Measurements from ENCODE around the gene POLD4. TPM values are rescaled to one million over a fixed set of nuclear protein-coding genes. Genes with fewer than 3 reads are reported as not detected.

Gene POLD4
- total and polyA plus RNA-seq, 5 experiments from 2014 or later: 87.7 to 110 (median 102) TPM

DNA sequence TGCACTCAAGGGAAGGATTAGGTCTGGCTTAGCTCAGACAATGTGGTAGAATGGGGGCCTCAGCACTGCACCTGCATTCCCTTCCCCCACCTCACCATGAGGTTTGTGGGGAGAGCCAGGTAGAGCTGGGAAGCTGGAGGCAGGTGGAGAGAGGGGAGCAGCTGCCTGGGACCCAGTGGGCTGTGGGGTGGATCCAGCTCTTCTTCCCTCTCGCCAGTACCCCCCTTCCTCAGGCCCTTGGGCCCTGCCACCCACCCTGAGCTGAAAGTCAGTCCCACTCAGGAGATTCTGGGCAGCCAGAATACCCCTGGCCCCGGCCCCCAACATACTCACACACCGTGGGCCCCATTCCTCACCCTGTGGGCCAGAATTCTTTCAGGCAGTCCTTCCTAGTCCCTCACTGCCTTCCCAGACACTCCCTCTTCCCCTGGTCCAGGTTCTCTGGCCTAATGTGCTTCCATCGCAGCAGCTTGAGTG is 3.1 kb upstream of the POLD4 start:
- Mint-ChIP-seq H3K4me3 (peak overlapping the region in 4 of 10 donors; percentile 12 to 56 (median 33)), H3K27me3 (no peaks in the 10 kb centered on the region)

GRCh38 chr11:67355794-67356386 is 2.5 kb upstream of the POLD4 start:
- DNase-seq: no peak
- H3K9me3 Mint-ChIP-seq: no peaks in the 10 kb centered on the region
- H3K27ac Mint-ChIP-seq: peak overlapping the region in 1 of 10 donors; percentile 79
- H3K4me3 Mint-ChIP-seq: peak overlapping the region in 1 of 10 donors; percentile 28
- H3K27me3 Mint-ChIP-seq: no peaks in the 10 kb centered on the region
- no peak for ATAC-seq
- POLR2A ChIA-PET: interaction anchor here (1.2 to 19.8 kb wide), 6 partner anchors 11 to 112 kb away, joined by 3 to 493 read pairs (median 6); partner anchors contain the start of genes CLCF1, PPP1CA, RAD9A and TBC1D10C
- H3K4me1 Mint-ChIP-seq: peaks cover 11 to 71% (median 39%) of the 10 kb centered on the region in 4 donors
- no peaks in the 10 kb centered on the region for H3K36me3 Mint-ChIP-seq

More for the DNA sequence above, 3.1 kb upstream of the POLD4 start:
- H3K27ac Mint-ChIP-seq: peak overlapping the region in 6 of 10 donors; percentile 58 to 88 (median 80)
- POLR2A ChIA-PET: interaction anchor here (1.0 to 19.8 kb wide), 6 partner anchors 12 to 88 kb away, joined by 3 to 493 read pairs (median 7); partner anchors contain the start of genes ANKRD13D, CLCF1, PPP1CA and RAD9A
- H3K4me1 Mint-ChIP-seq: peaks cover 11 to 67% (median 33%) of the 10 kb centered on the region in 4 donors
- DNase-seq (no peak), ATAC-seq (no peak)
- no peaks in the 10 kb centered on the region for H3K9me3 Mint-ChIP-seq
- no peaks in the 10 kb centered on the region for H3K36me3 Mint-ChIP-seq

GRCh38 chr11:67355023-67355793 is 1.9 kb upstream of the POLD4 start:
- ATAC-seq (no peak), DNase-seq (no peak)
- Mint-ChIP-seq H3K36me3 (no peaks in the 10 kb centered on the region), H3K4me3 (peak overlapping the region in 1 of 10 donors; percentile 24), H3K27me3 (no peaks in the 10 kb centered on the region), H3K27ac (peak overlapping the region in 6 of 10 donors; percentile 50 to 99 (median 99)), H3K9me3 (no peaks in the 10 kb centered on the region), H3K4me1 (peaks cover 11 to 74% (median 42%) of the 10 kb centered on the region in 4 donors)
- POLR2A ChIA-PET: interaction anchor here (1.0 to 19.8 kb wide), 9 partner anchors 11 to 129 kb away, joined by 3 to 493 read pairs (median 32); partner anchors contain the start of genes AIP, CLCF1, PPP1CA and PTPRCAP

DNA sequence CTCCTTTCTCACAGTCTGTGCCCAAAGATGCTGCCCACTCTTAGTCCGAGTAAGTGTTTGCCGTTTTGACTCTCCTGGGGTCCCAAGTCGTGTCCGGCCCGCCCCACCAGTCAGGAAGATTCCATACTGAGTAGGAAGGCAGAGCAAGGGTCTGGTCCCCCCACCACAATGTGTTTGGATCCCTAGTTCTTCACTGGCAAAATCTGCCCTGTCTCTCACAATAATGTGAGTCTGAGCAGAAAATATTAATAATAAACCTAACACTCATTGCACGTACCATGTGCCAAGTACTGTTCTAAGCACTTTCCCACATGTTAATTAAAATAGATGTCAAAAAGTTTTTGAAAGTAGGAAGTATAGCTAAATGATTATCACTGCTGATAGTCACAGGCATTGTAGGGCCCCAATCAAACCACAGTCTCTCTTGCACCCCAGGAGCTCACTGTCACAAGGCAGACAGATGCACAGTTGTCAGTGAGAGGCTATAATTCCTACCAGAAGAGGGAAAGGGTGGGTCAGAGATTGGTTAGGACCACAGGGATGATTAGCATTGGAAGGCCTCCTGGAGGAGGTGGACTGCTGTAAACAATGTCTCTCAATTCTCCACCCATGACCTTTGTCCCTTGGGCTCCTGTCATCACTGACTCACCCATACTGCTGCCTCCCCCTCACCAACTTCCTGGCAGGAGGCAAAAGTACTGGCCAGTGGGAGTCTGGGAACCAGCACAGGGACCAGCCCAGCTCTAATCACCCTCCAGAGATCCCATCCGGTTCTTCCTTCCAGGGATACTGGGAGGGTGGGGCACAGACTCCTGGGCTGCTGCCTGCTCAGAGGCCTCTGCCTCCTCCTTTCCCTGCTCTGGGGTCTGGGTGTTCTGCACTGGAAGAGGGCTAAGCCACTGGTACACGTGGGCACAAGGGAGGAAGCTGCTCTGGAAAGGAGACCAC is 1.0 kb upstream of the POLD4 start:
- POLR2A ChIA-PET: interaction anchor here (0.6 to 19.8 kb wide), 30 partner anchors 8 to 236 kb away, joined by 3 to 493 read pairs (median 10); partner anchors contain the start of genes AIP, ANKRD13D, CLCF1 and GRK2
- no peaks in the 10 kb centered on the region for H3K9me3 Mint-ChIP-seq
- peak overlapping the region; percentile 93 to 100 (median 97) for H3K4me3 Mint-ChIP-seq
- H3K36me3 Mint-ChIP-seq: no peaks in the 10 kb centered on the region
- peaks cover 16 to 83% (median 50%) of the 10 kb centered on the region in 4 donors for H3K4me1 Mint-ChIP-seq
- no peaks in the 10 kb centered on the region for H3K27me3 Mint-ChIP-seq
- DNase-seq (no peak), ATAC-seq (no peak)
- H3K27ac Mint-ChIP-seq: peak overlapping the region; percentile 92 to 100 (median 99)

- no peaks in the 10 kb centered on the region for H3K9me3 Mint-ChIP-seq
- peaks cover 24 to 85% (median 63%) of the 10 kb centered on the region in 4 donors for H3K4me1 Mint-ChIP-seq
- H3K27me3 Mint-ChIP-seq: no peaks in the 10 kb centered on the region
- H3K27ac Mint-ChIP-seq: peak overlapping the region; percentile 98 to 100 (median 99)
- ATAC-seq (peak; percentile 67 to 68), DNase-seq (peak in 1 of 10 donors; percentile 57)
- no peaks in the 10 kb centered on the region for H3K36me3 Mint-ChIP-seq
- peak overlapping the region; percentile 93 to 100 (median 97) for H3K4me3 Mint-ChIP-seq
- POLR2A ChIA-PET: interaction anchor here (0.8 to 19.8 kb wide), 38 partner anchors 8 to 1035 kb away, joined by 3 to 493 read pairs (median 8); partner anchors contain the start of genes AIP, ANKRD13D, CD248 and CDK2AP2
These were observed 615 bp downstream of the POLD4 start for GRCh38 chr11:67352546-67353316.

GRCh38 chr11:67351275-67352005 is 1.9 kb downstream of the POLD4 start:
- POLR2A ChIA-PET: interaction anchor here (0.7 to 19.8 kb wide), 20 partner anchors 13 to 154 kb away, joined by 3 to 493 read pairs (median 5); partner anchors contain the start of genes AIP, ANKRD13D, CLCF1 and GRK2
- Mint-ChIP-seq H3K27me3 (no peaks in the 10 kb centered on the region), H3K36me3 (no peaks in the 10 kb centered on the region), H3K9me3 (no peaks in the 10 kb centered on the region), H3K4me1 (peaks cover 23 to 75% (median 62%) of the 10 kb centered on the region in 4 donors), H3K4me3 (peak overlapping the region; percentile 64 to 100 (median 96)), H3K27ac (peak overlapping the region; percentile 92 to 100 (median 96))
- peak; percentile 39 to 76 (median 66) for DNase-seq
- ATAC-seq: peak in 1 of 2 donors; percentile 8

DNA sequence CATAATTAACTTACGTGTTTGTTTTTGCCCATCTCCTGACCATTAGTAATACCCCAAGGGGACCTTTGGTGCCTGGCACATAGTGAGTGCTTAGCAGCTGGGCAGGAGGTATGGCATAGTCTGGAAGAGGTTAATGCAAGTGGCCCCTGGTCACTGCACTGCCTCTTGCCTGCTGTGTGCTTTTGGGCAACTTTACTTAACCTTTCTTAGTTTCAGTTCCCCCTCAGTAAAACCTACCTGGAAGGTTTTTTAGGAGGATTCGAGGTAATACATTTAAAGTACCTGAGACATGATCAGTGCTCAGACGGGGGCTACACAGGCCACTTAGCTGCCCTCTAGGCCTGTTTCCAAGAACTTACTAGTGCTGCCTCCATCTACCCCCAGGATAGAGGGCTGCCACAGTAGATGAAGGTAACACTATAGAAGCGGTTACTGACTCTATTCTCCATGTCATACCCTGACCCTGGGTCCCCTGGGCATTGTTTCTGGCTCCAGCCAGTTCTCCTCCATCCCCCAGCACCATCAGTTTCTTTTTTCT is 3.3 kb downstream of the POLD4 start:
- Mint-ChIP-seq H3K9me3 (no peaks in the 10 kb centered on the region), H3K4me3 (peak overlapping the region in 2 of 10 donors; percentile 6 to 20), H3K27ac (peak overlapping the region; percentile 60 to 97 (median 82)), H3K36me3 (no peaks in the 10 kb centered on the region), H3K27me3 (no peaks in the 10 kb centered on the region), H3K4me1 (peaks cover 33 to 79% (median 75%) of the 10 kb centered on the region in 4 donors)
- ATAC-seq (no peak), DNase-seq (no peak)
- POLR2A ChIA-PET: interaction anchor here (0.7 to 19.8 kb wide), 10 partner anchors 28 to 91 kb away, joined by 3 to 493 read pairs (median 4); partner anchors contain the start of genes CLCF1, GRK2, RAD9A and TBC1D10C

GRCh38 chr11:67349457-67349856 is 3.9 kb downstream of the POLD4 start:
- POLR2A ChIA-PET: interaction anchor here (0.7 to 19.8 kb wide), 8 partner anchors 28 to 82 kb away, joined by 3 to 493 read pairs (median 4); partner anchors contain the start of genes CLCF1, RAD9A and TBC1D10C

GRCh38 chr11:67349036-67349435 is 4.3 kb downstream of the POLD4 start:
- no peaks in the 10 kb centered on the region for H3K9me3 Mint-ChIP-seq
- DNase-seq: no peak
- H3K36me3 Mint-ChIP-seq: no peaks in the 10 kb centered on the region
- ATAC-seq: no peak
- POLR2A ChIA-PET: interaction anchor here (0.7 to 19.8 kb wide), 5 partner anchors 31 to 81 kb away, joined by 3 to 493 read pairs (median 5); partner anchors contain the start of genes CLCF1 and RAD9A
- H3K4me3 Mint-ChIP-seq: no peak overlapping the region
- no peaks in the 10 kb centered on the region for H3K27me3 Mint-ChIP-seq
- peaks cover 36 to 80% (median 76%) of the 10 kb centered on the region in 4 donors for H3K4me1 Mint-ChIP-seq
- H3K27ac Mint-ChIP-seq: peak overlapping the region in 9 of 10 donors; percentile 69 to 94 (median 79)

More at GRCh38 chr11:67349457-67349856, 3.9 kb downstream of the POLD4 start:
- no peak for ATAC-seq
- peak overlapping the region in 1 of 10 donors; percentile 6 for H3K4me3 Mint-ChIP-seq
- H3K27ac Mint-ChIP-seq: peak overlapping the region; percentile 69 to 97 (median 82)
- H3K4me1 Mint-ChIP-seq: peaks cover 33 to 80% (median 76%) of the 10 kb centered on the region in 4 donors
- DNase-seq: no peak
- H3K27me3 Mint-ChIP-seq: no peaks in the 10 kb centered on the region
- H3K9me3 Mint-ChIP-seq: no peaks in the 10 kb centered on the region
- no peaks in the 10 kb centered on the region for H3K36me3 Mint-ChIP-seq
